HCT116 (cell line): ENCODE measurements around the gene INPP5J.

ENCODE experiments used
- CBX3 ChIP-seq: IDR thresholded peaks from 2 replicates; pipeline ENCODE4 v1.6.1; 2012; ENCODE audit warnings: low read depth
- CEBPB ChIP-seq: IDR thresholded peaks from 2 replicates; pipeline ENCODE4 v1.6.1; 2012; ENCODE audit warnings: low read depth
- POLR2A ChIP-seq: IDR thresholded peaks from 2 replicates; pipeline ENCODE4 v1.7.0; 2011; ENCODE audit warnings: borderline replicate concordance; ENCODE audit not compliant: insufficient read depth, insufficient read length; ENCODE audit errors: extremely low read depth
- POLR2AphosphoS5 ChIP-seq: IDR thresholded peaks from 2 replicates; pipeline ENCODE4 v1.6.1; 2011; ENCODE audit warnings: mild to moderate bottlenecking, low read depth, low read length, moderate library complexity
- SP1 ChIP-seq: IDR thresholded peaks from 2 replicates; pipeline ENCODE4 v1.6.1; 2012; ENCODE audit warnings: low read depth
- SRF ChIP-seq: IDR thresholded peaks from 2 replicates; pipeline ENCODE4 v1.6.1; 2012; ENCODE audit warnings: low read depth
- TCF7L2 ChIP-seq: IDR thresholded peaks from 2 replicates; pipeline ENCODE4 v1.7.0; 2011; ENCODE audit warnings: borderline replicate concordance, inconsistent platforms; ENCODE audit not compliant: insufficient read depth, insufficient read length; ENCODE audit errors: extremely low read depth
- TF ChIP-seq, protein P1 (sequence below), 3 experiments: fragments of 200-600 bp in 1 of 3; sonication (generic) in 1 of 3; IDR thresholded peaks in 2 of 3; conservative IDR thresholded peaks in 1 of 3; 2 replicates each; pipeline ENCODE4 v1.5.1; 2012 to 2017; ENCODE audit warnings: low read depth in 2 of 3, low read length in 2 of 3, antibody characterized with exemption in 1 of 3, borderline replicate concordance in 1 of 3, control low read depth in 1 of 3, mild to moderate bottlenecking in 1 of 3, mixed read lengths in 1 of 3, mixed run types in 1 of 3, moderate library complexity in 1 of 3; ENCODE audit not compliant: insufficient read depth in 1 of 3

DNA sequence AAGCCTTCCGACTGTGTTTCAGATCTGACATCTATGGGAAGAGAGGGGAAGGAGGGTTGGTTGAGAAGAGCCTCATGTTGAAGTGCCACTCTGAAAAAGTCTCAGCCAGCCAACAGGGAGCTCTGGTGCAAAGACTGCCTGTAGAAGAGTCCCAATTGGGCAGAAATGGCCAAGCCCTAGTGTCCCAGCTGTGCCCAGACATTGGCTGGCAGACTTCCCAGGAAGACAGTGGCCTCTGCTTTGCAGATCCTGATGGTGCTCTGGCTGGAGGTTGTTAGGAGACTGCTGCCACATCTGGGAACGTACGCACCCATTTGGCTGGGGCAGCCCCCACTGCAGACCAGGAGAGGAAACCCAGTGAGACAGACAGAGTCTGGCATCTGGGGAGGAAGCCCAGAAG is 20.8 kb downstream of the INPP5J start:
- TF ChIP-seq POLR2AphosphoS5 (no peak), POLR2A (no peak), CEBPB (no peak), CBX3 (no peak), TCF7L2 (no peak), SP1 (no peak), SRF (no peak)
- TF ChIP-seq, protein P1, sequence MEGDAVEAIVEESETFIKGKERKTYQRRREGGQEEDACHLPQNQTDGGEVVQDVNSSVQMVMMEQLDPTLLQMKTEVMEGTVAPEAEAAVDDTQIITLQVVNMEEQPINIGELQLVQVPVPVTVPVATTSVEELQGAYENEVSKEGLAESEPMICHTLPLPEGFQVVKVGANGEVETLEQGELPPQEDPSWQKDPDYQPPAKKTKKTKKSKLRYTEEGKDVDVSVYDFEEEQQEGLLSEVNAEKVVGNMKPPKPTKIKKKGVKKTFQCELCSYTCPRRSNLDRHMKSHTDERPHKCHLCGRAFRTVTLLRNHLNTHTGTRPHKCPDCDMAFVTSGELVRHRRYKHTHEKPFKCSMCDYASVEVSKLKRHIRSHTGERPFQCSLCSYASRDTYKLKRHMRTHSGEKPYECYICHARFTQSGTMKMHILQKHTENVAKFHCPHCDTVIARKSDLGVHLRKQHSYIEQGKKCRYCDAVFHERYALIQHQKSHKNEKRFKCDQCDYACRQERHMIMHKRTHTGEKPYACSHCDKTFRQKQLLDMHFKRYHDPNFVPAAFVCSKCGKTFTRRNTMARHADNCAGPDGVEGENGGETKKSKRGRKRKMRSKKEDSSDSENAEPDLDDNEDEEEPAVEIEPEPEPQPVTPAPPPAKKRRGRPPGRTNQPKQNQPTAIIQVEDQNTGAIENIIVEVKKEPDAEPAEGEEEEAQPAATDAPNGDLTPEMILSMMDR (IDR thresholded peaks at IDR 0.05 in 2 of 3, conservative IDR thresholded peaks at IDR 0.05 in 1 of 3; ENCODE audit: borderline replicate concordance in 1 of 3, insufficient read depth in 1 of 3, low read depth in 2 of 3, low read length in 2 of 3): no peak
